Activated T-helper 1 cell treated with anti-CD3 and anti-CD28 coated beads, Interleukin-2, amount 50 U/mL, for 16 hours (primary cell): ENCODE data around the gene GP1BB.

Source experiments
- DNase-seq, 2 donors: peaks; one replicate each; pipeline ENCODE4 v3.0.0-alpha.2; 2020; ENCODE audit warnings: low read depth in 1 of 2, low spot score in 1 of 2

Gene GP1BB

DNA sequence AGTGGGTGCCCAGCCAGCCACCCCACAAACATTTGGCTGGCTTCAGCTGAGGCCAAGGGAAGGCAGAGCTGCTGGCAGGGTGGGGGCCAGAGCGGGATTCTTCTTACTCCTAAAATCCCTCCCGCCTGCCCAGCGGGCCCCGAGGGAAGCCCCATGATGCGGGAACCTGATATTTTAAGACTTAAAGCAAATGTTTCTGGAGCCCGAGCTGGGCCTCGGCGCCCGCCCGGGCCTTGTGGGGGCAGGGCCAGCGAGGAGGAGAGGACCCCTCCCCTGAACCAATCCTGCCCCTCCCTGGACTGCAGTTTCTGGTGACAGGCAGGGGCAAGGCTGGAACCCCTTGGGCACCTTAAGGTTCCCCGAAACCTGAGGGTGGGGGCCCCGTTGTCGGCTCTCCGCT, 17.2 kb downstream of the GP1BB start:
- DNase-seq, result no peak

DNA sequence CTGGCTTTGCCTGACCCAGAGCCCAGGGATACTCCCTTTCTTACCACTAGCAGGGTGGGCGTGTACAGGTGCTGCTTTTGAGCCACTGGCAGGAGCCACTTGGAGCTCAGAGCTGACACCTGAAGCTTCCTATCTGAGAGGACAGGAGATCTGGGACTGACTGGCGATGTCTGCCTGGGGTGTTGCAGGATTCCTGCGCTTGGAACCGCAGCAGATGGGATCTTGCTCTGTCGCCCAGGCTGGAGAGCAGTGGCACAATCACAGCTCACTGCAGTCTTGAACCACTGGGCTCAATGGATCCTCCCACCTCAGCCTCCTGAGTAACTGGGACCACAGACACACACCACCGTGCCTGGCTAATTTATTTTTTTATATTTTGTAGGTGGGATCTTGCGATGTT, 17.7 kb downstream of the GP1BB start:
- no peak for DNase-seq

DNA sequence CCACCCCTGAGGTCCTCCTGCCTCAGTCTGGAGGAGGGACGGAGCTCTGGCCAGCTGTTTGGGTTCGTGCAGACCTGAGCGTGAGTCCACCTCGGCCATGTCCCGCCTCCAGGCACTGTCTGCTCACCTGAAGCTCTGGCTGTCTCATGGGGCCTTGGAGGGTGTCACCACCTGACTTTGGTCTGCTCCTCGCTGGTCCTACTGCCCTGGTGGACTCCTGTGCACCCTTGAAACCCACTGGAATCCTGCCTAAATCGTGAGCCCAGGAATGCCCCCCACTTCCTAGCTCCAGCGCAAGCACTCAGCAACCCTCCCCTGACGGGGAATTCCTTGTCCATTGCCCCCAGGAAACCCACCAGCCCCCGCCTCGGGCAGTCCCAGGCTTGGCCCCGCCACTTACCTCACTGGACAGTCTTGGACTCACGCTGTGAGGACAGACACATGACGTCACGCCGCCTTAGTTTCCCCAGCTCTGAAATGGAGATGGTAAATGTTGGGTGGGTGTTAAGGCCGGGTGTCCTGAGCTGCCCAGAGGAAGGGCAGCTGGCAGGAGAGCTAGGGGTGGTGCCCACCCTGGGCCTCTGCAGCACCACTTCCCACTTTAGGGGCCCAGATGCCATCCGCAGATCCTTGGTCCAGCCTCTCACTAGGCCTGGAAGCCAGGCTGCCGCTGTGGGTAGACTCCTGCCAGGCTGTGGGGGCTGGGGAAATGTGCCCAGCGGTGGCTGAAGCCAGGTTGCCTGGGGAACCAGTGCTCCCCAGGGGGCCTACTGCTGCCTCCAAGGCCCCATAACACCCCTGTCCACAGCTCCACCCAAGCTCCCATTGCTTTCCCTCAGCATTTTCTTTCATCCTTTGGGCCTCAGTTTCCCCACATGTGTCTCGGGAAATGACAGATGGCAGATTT, 19.1 kb downstream of the GP1BB start:
- no peak for DNase-seq

DNA sequence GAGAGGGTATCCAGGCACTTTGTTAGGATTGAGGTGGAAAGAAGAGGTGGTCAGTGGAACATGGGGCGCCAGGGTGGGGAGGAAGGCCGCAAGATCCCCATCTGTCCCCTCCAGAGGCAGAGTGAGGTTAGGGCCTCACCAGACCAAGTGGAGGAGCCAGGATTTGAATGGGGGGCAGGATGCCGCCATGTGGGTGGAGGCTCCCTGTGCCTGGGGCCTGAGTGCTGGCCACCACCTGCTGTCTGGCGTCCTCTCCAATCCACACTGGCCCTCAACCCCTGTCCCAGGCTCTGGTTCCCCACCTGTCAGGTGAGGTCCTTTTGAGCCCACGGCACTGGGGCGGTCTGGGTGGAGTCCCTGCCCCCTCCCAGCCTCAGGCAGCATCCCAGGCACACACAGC, 19.7 kb downstream of the GP1BB start:
- no peak for DNase-seq

DNA sequence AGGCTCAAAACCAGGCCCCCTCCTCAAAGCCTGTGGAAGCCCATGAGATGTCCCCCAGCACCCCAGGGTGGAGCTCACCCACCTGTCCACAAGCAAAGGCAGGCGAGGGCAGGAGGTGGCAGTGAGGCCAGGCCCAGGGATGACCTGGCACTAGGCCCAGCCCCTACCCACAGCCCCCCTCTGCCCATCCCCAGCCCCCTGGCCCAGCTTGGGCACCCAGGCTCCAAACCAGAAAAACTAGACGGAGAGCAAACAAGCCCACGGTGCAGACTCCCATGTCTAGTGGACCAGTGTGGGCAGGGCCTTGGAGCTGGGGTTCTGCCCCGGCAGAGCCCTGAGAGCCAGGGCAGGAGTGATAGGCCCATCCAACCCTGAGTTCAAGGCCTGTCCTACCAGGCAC, 20.3 kb downstream of the GP1BB start:
- DNase-seq, result no peak

DNA sequence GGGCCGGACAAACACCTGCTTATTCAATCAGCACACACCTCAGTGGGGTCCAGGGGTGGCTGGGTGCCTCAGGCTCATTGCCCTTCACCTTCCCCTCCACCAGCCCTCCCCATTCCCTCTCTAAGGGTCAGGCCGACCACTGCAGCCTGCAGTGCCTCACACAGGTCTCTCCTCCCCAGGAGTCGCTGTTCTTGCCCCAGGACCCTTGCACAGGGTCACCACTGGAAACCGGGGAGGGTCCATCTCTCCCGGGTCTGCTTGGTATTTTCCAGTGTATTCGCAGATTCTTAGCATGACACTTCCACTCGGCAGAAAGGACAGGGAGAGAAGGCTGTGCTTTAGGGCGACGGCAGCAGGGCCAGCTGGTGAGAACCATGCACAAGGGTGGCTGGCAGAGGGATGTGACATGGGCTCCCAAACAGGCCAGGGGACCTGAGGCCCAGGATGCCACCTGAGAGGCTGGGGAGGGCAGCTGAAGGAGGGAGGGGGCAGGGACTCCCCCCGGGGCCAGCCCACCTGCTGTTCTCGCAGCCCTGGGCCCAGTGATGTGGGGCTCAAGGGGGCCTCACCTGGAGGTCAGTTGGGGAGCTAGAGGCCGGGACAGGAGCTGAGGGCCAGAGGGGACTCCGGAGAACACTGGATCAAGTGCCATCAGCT, 21.1 kb downstream of the GP1BB start:
- DNase-seq, result no peak

DNA sequence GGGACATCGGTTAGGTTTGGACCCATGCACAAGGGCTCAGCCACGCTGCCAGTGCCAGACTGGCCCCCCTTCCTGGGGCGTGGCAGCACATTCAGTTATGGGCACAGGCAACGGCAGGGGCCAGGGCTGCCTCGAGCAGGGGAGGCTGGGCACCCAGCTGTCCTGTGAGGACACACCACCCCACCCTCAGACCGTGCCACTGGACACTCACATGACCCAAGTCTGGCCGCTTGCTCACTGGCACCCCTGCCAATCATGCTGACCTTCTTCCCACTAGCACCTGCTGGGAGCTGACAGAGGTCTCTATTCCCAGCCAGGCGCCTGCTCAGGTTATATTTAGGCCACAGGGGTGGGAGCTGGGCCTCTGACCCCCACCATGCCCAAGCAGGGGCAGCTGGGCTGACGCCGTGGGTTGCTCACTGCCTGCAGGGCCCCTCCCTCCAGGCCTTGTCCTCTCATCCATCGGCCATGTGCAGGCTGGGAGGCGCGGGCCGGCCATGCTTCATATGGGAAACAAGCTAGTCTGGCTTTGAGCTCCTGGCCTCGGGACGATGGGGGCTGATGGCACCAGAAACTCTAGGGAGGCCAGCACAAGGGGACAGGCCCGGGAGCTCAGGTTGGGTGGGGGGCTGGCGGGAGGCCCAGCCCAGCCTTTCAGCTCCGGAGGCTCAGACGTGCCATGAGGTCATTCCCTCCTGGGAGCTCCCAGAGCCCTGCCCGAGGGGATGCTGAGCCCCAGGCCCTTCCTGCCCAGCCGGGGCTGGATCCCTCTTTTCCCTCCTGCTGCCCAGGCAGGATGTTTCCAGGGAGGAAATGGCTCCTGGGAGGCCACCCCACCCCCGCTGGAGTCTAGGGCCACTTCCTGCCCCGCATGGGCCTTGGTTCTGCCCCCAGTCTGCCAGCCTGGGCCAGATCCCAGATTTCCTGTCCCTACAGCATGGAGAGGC, 22.1 kb downstream of the GP1BB start:
- DNase-seq, result no peak

DNA sequence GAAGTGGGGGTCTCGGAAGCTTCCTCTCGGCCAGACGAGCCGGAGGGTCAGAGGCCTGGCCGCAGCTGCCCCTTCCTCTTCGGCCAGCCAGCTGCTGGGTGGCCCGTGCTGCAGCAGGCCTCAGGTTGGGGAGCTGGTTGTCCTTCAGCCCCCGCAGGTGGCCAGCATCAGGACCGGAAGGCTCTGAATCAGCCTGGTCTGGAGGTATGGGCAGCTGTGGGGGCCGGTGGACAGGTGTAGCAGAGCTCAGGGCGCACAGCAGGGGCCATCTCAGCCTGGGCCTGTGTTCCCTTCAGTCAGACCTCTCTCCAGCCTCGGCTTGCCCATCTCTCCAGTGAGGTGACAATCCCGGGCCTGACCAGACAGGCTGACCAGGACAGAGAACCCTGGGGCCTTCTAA, 23.4 kb downstream of the GP1BB start:
- DNase-seq, result no peak

DNA sequence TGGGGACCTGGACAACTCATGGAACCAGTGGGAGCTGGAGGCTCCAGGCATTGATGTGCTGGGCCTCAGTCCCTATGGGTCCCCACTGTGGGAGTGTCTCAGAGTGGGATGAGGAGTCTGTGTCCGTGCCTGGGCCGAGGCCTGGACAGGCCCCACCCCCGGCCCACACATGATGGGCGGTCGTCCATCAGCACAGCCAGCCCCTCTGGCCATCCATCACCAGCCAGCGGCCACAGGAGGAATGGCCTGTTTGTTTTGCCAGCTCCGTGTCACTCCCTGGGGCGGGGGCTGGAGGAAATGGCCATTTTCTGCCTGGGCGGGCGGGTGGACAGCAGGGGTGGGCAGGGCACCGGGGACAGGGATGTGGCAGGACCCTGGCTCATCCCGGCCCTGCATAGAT, 24.2 kb downstream of the GP1BB start:
- no peak for DNase-seq

DNA sequence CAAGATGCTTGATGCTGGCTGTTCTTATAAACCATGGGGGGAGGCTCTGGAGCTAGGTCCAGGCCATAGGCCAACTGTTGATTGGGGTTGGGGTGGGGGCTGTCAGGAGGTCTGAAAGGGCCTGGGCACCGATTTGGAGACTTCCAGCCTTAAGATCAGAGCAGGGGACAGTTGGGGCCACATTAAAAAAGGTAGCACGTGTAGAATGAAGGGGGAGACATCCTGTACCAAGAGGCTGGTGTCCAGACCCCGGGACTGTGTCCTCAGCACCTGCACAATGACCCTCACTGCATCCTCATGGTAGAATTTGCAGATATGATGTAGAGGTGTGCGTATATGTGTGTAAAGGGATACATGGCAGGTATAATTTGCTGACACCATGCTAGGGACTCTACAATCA, 24.8 kb downstream of the GP1BB start:
- no peak for DNase-seq

DNA sequence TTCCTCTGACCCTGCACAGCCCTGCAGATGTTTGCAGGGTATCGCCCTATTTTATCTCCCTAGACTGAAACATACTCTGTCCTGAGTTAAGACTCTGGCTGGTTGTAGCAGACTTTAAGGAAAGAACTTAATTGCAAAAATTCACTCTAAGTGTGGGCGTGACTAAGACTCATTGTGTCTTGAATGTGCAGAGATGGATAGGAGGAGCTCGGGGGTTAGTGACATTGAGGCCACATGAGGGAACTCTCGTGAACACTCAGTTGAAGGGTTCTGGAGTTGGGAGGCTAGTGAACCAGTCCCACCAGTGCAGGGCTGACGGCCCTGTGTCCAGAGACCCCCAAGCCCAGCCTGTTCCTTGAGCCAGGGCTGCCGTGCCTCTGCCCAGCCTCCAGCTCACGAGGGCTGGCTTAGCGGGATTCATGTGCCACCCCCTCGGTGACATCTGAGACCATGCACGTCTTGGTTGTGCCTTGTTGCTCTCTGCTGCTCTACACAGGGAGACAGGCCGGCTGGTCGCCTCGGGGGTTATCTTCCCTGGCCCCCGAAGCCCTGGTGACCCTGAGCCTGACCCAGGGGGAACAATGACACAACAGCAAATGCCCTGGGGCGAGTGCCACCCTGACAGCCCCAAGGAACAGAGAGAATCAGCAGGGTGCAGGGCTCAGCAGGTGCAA, 25.8 kb downstream of the GP1BB start:
- no peak for DNase-seq

DNA sequence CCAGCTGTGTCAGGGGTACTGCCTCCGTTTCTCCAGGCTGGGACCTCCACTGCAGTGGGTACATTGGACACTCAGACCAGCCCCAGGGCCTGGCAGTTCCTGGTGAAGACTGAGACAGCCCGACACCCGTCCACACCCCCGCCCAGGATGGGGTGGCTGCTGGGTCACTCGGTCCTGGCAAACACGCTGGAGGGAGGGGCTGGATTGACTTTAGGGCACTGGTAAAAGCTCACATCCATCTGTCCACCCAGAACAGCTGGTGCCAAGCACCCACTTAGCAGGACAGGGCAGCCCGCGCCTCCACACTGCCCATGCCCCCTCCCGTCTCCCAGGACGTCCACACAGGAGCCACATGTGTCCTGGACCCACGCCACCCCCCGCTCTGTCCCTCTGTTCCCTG, 26.5 kb downstream of the GP1BB start:
- no peak for DNase-seq

DNA sequence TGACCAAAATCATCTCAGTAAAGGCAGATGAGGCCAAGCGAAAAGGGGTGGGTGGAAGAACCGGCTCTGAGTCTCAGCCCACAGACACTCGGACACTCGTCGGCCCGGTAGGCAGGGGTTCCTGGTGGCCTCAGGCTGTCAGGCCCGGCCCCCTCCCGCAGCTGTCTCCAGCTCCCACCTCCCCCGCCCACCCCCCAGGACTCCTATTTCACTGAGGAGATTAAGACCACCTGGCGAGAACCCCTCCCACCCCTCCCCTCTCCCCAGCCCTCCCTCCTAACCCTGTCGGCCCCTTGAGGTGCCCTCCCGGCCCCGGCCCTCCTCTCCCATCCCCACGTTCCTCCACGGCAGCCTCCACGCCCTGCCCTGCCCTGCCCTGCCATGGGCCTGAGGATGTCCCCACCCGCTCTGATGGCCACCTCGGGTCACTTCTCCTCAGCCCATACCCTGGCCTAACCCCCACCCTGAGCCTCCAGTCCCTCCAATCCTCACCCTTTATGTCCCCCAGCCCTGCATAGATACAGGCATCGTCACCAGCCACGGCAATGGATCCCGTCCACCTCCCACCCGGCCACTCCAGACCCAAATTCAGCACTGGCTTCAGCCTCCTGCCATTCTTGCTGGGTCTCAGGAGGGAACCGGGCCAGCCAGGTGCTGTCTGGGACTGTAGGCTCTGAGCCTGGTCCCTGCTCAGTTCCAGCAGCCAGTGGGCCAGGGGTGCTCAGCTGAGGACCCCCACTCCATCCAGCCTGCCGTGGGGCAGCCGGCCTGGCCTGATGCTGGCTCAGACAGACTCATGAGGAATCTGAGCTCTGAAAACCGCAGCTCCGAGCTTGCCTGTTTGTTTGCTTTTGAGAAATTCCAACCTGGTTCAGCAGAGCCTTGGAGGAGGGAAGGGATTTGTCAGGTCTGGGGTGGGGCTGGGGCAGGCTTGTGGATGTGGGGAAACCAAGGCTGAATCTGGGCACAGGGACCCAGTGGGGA, 27.5 kb downstream of the GP1BB start:
- DNase-seq, result no peak

DNA sequence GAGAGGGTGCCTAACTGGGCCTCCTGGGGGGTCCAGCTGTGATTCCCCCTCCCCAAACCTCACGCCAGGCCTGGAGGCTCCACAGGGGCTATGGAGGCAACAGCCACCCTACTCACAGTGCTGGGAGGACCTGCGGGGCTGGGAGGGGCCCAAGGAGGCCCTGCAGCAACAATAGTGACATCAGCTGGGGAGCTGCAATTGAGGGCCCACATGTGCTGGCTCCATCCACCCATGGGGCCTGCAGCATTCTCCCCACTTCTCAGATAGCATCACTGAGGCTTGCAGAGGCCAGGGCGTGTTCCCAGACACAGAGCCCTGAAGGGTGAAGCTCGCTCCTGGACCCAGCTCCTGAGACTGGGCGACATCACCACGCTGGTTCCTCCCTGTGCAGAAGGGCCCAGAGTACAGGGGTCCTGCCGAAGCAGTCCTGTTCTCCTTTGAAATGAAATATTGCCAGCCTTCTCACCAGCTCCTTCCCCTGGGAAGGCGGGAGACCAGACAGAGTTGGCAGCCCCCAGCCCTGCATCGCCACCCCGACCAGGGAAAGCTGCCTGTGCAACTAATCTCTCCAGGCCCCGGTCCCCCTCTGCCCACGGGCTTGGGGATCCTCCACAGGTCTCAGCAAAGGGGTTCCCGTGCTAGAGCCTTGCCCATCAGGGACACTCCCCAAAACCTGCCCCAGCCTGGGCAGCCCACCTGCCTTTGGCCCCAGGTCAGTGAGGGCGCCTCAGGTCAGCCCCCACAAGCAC, 28.3 kb downstream of the GP1BB start:
- DNase-seq, result no peak

DNA sequence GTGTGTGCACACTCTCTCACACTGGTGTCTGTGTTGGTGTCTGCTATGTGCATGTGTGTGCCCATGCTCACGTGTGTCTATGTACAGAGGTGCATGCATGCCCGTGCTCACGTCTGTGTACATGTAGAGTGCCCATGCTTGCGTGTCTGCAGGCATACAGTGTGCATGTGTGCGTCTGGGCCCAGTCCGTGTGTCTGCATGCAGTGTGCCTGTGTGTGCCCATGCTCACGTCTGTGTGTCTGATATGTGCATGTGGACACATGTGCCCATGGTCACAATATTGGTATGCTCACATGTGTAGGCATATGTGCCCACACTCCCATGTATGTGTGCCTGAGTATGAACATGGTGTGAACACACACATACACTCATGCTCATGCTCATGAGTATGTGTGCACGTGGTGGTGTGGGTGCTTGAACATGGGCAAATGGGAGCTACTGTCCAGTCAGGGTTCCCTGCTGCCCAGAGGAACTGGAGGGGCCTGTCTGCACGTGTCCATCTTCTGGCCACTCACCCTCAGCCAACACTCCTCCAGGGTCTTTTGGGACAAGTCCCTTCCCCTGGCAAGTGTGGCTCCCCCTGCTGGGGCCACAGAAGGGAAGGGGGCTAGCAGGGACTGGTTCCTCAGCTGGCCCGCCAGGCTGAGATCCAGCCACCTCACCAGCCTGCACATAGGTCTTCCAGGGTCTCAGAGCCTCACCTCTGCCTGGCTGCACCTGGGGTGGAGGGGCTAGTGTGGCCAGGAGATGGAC, 29.9 kb downstream of the GP1BB start:
- DNase-seq, result no peak

DNA sequence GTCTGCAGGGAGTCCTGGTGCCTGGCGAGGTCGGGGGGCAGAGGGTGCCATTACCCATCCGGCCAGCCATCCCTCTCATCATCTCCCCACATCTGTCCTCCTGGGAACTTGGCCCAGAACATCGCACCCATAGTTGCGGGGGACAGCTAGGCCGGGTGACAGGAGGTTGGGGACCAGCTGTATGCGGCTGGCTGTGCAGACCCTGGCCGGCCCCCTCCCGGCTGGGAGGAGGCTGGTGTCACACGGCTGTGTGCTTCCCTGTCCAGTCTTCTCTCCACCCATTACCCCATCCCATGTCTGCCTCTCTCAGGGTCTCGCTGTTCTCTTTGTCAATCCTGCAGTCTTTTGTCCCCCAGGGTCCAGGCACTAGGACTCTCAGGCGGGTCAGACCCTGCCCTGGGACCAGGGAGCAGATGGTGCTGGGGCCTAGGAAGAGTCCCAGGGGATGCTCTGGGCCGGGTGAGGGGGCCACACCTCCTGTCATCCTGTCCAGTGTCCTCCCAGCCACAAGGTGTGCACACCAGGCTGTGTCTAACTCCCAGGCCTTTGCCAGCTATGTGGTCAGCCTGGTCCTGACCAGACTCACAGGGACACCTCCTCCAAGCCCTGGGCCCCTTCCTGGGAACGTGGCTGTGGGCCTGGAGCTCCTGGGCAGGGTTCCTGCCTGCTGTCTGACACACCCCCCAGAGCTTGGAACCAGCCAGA, 30.8 kb downstream of the GP1BB start:
- DNase-seq, result no peak

DNA sequence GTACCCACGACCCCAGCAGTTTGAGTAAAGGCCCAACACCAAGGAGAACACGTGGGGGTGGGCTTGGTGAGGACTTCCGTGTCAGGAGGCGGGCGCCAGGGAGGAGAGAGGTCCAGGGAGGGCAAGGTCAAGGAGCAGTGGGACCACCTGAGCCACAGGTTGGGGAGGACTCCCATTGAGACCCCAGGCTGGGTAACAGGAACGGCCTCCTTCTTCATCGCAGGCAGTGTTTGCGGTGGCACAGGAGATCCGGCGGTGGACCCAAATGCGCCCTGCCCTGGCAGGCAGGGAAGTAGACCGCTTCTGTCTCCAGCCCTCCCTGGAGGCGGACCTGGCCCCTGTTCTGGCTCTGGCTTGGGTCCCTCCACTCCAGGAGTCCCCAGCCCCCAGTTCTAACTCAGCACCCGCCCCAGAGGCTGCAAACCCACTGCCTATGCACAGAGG, 31.4 kb downstream of the GP1BB start:
- no peak for DNase-seq
